T-cell (primary cell): ENCODE measurements around the gene CEP76. TPM values are rescaled to one million over a fixed set of nuclear protein-coding genes. Genes with fewer than 3 reads are reported as not detected.
"Not testable (repeated sequence)": the region's sequence is repeated elsewhere in the genome, so short reads cannot be mapped to it uniquely, and the experiment has no call there.

Experiments used
- ATAC-seq, 4 experiments: fragments of 200-7000 bp in 3 of 4; fragments of 150-1000 bp in 1 of 4; cut with Tn5 transposase; replicated peaks in 1 of 4; 1 replicate in 3 of 4; 2 replicates in 1 of 4; pipeline ENCODE4 v1.10.0; 2021; ENCODE audit warnings: moderate library complexity in 3 of 4, mild to moderate bottlenecking in 2 of 4, moderate number of reproducible peaks in 1 of 4
- CTCF ChIA-PET, 2 donors: fragments of 300-600 bp; sonication (Branson Sonifier 250); formaldehyde crosslinking; loops; one replicate each; lab custom pipeline; 2022; ENCODE audit warnings: antibody characterized with exemption in 2 of 2; lab: Charles Lee
- POLR2A ChIA-PET, 2 donors: fragments of 300-600 bp; sonication (Branson Sonifier 250); formaldehyde crosslinking; loops; one replicate each; lab custom pipeline; 2022; ENCODE audit warnings: antibody characterized with exemption in 2 of 2; lab: Charles Lee
- DNase-seq, 35 experiments: peaks; one replicate each; pipeline versions ENCODE4 v3.0.0 to v3.0.0-alpha.2; 2013 to 2023
- H3K27ac ChIP-seq: one replicate; pipeline ENCODE4 v1.5.1; 2013; ENCODE audit warnings: low read length
- H3K27me3 ChIP-seq, 2 experiments: replicated peaks in 1 of 2; 1 replicate in 1 of 2; 2 replicates in 1 of 2; pipeline versions ENCODE4 v1.6.1 to v1.7.0; 2013; ENCODE audit warnings: low read length in 1 of 2, mixed read lengths in 1 of 2; ENCODE audit not compliant: control insufficient read depth in 2 of 2, insufficient read depth in 2 of 2; ENCODE audit errors: extremely low read depth in 1 of 2
- H3K36me3 ChIP-seq, 2 donors: 1 replicate in 1 of 2; 2 replicates in 1 of 2; pipeline versions ENCODE4 v1.6.1 to v1.7.0; 2013; ENCODE audit warnings: low read length in 1 of 2; ENCODE audit not compliant: control insufficient read depth in 2 of 2, insufficient read depth in 1 of 2; ENCODE audit errors: extremely low read depth in 1 of 2
- H3K4me1 ChIP-seq, 2 experiments: 1 replicate in 1 of 2; 2 replicates in 1 of 2; pipeline versions ENCODE4 v1.6.1 to v1.7.0; 2013; ENCODE audit warnings: low read length in 2 of 2, mixed read lengths in 1 of 2; ENCODE audit not compliant: insufficient read depth in 2 of 2, control insufficient read depth in 1 of 2; ENCODE audit errors: extremely low read depth in 1 of 2
- H3K4me3 ChIP-seq, 2 donors: 1 replicate in 1 of 2; 2 replicates in 1 of 2; pipeline versions ENCODE4 v1.5.1 to v1.7.0; 2013; ENCODE audit warnings: mild to moderate bottlenecking in 2 of 2, low read length in 1 of 2, moderate library complexity in 1 of 2; ENCODE audit not compliant: control insufficient read depth in 1 of 2; ENCODE audit errors: extremely low read depth in 1 of 2
- H3K9me3 ChIP-seq: 2 replicates; pipeline ENCODE4 v1.7.0; 2013
- H3K27ac Mint-ChIP-seq, 2 donors: one replicate each; pipeline ENCODE4 v1.8.0; 2020 to 2021; ENCODE audit warnings: mild to moderate bottlenecking in 2 of 2, mixed read lengths in 2 of 2
- H3K27me3 Mint-ChIP-seq, 2 donors: one replicate each; pipeline ENCODE4 v1.8.0; 2021 to 2022; ENCODE audit warnings: mixed read lengths in 2 of 2
- H3K36me3 Mint-ChIP-seq: one replicate; pipeline ENCODE4 v1.8.0; 2021; ENCODE audit warnings: mixed read lengths
- H3K4me1 Mint-ChIP-seq, 3 donors: one replicate each; pipeline ENCODE4 v1.8.0; 2020 to 2022; ENCODE audit warnings: mixed read lengths in 3 of 3, mild to moderate bottlenecking in 1 of 3
- H3K4me3 Mint-ChIP-seq, 3 donors: one replicate each; pipeline ENCODE4 v1.8.0; 2020 to 2022; ENCODE audit warnings: mild to moderate bottlenecking in 3 of 3, mixed read lengths in 3 of 3, moderate library complexity in 3 of 3
- H3K9me3 Mint-ChIP-seq, 3 donors: one replicate each; pipeline ENCODE4 v1.8.0; 2020 to 2022; ENCODE audit warnings: mixed read lengths in 3 of 3
- WGBS: methylation state at CpG from one replicate; pipeline ENCODE4 v1.1.5; 2013; ENCODE audit warnings: missing lambda C conversion rate; ENCODE audit not compliant: insufficient coverage; 5-methylcytosine and 5-hydroxymethylcytosine counted together
- total RNA-seq, 35 experiments: library from RNA in 6 of 35; stranded (reverse) in 6 of 35; fragments of 120-200 nt in 1 of 35; gene quantifications; one replicate each; pipeline versions ENCODE4 v1.2.1 to v1.2.4 and lab custom pipeline; 2013 to 2026

Gene CEP76
- total RNA-seq, 5 donors from 2014 or later (not counting 1 experiment from before 2014, with no cell fraction given): 6.8 to 9.7 (median 8.2) TPM

- WGBS: no CpG with 5 or more reads among the region's 7 CpGs
- Histone ChIP-seq H3K4me1 (no peaks in the 10 kb centered on the region), H3K4me3 (no peak overlapping the region), H3K27me3 (no peaks in the 10 kb centered on the region), H3K27ac (no peak overlapping the region), H3K36me3 (no peaks in the 10 kb centered on the region), H3K9me3 (no peaks in the 10 kb centered on the region)
- H3K4me3 Mint-ChIP-seq: no peak overlapping the region
- H3K36me3 Mint-ChIP-seq: peaks cover 3% of the 10 kb centered on the region
- peaks cover 0 to 6% of the 10 kb centered on the region in 2 donors for H3K27me3 Mint-ChIP-seq
- no peak for ATAC-seq
- no peak for DNase-seq
- POLR2A ChIA-PET: no interaction called here
- no peak overlapping the region for H3K27ac Mint-ChIP-seq
- H3K4me1 Mint-ChIP-seq: no peaks in the 10 kb centered on the region
- no peaks in the 10 kb centered on the region for H3K9me3 Mint-ChIP-seq
- CTCF ChIA-PET: no interaction called here
These were observed 72.4 kb downstream of the CEP76 start for GRCh38 chr18:12630136-12630535.

GRCh38 chr18:12628706-12629702 lies 73.5 kb downstream of the CEP76 start:
- Mint-ChIP-seq H3K4me1 (no peaks in the 10 kb centered on the region), H3K36me3 (peaks cover 3% of the 10 kb centered on the region), H3K9me3 (no peaks in the 10 kb centered on the region), H3K27ac (no peak overlapping the region), H3K4me3 (no peak overlapping the region), H3K27me3 (peaks cover 0 to 6% of the 10 kb centered on the region in 2 donors)
- no peak overlapping the region for H3K27ac ChIP-seq
- no peaks in the 10 kb centered on the region for H3K4me1 ChIP-seq
- DNase-seq (no peak), ATAC-seq (no peak)
- no peaks in the 10 kb centered on the region for H3K36me3 ChIP-seq
- WGBS: no CpG with 5 or more reads among the region's 4 CpGs
- no peak overlapping the region for H3K4me3 ChIP-seq
- POLR2A ChIA-PET: interaction anchor here in 1 of 2 donors (0.6 to 1.0 kb wide), 2 partner anchors 12 to 20 kb away, joined by 3 to 4 read pairs; no protein-coding TSS in a partner anchor
- no peaks in the 10 kb centered on the region for H3K9me3 ChIP-seq
- no peaks in the 10 kb centered on the region for H3K27me3 ChIP-seq
- CTCF ChIA-PET: interaction anchor here in 1 of 2 donors (0.8 kb wide), 1 partner anchor 37 kb away, joined by 4 read pairs; no protein-coding TSS in a partner anchor

GRCh38 chr18:12627199-12627598 lies 75.3 kb downstream of the CEP76 start:
- H3K27ac ChIP-seq, H3K4me3 Mint-ChIP-seq, H3K4me3 ChIP-seq, H3K9me3 ChIP-seq, H3K36me3 Mint-ChIP-seq, H3K4me1 Mint-ChIP-seq, H3K36me3 ChIP-seq, H3K27me3 ChIP-seq, H3K9me3 Mint-ChIP-seq, H3K27me3 Mint-ChIP-seq, DNase-seq, CTCF ChIA-PET, ATAC-seq, H3K4me1 ChIP-seq, POLR2A ChIA-PET, H3K27ac Mint-ChIP-seq: not testable (repeated sequence)
- no CpG with 5 or more reads among the region's 3 CpGs for WGBS

- Histone ChIP-seq H3K4me3 (no peak overlapping the region), H3K36me3 (no peaks in the 10 kb centered on the region), H3K27ac (no peak overlapping the region), H3K27me3 (no peaks in the 10 kb centered on the region), H3K9me3 (no peaks in the 10 kb centered on the region), H3K4me1 (no peaks in the 10 kb centered on the region)
- DNase-seq (no peak), ATAC-seq (no peak)
- Mint-ChIP-seq H3K9me3 (no peaks in the 10 kb centered on the region), H3K4me3 (no peak overlapping the region), H3K4me1 (no peaks in the 10 kb centered on the region), H3K27ac (no peak overlapping the region), H3K36me3 (peaks cover 3% of the 10 kb centered on the region), H3K27me3 (peaks cover 6 to 7% of the 10 kb centered on the region in 2 donors)
- ChIA-PET CTCF (no interaction called here), POLR2A (no interaction called here)
- WGBS: 100% methylated on average over 1 of the region's 4 CpGs
These were observed 77.3 kb downstream of the CEP76 start for GRCh38 chr18:12625241-12625640.

Other genes starting within 250 kb of the CEP76 start
- 1 to 10 TPM; 1.1 to 2.9 (median 1.4) TPM for gene SPIRE1, start 44.6 kb downstream of the CEP76 start, total RNA-seq
- gene PSMG2, start 319 bp upstream of the CEP76 start, total RNA-seq: 10 to 100 TPM; 50.3 to 59.9 (median 56.1) TPM
- 10 to 100 TPM; 44.8 to 78.4 (median 57.2) TPM for gene PTPN2, start 181.5 kb upstream of the CEP76 start, total RNA-seq
- 10 to 100 TPM; 28.4 to 34.9 (median 29.9) TPM for gene SEH1L, start 245.3 kb upstream of the CEP76 start, total RNA-seq